Activated CD4-positive, CD25-positive, alpha-beta regulatory T cell (primary cell): ENCODE results near the gene KCNK6.
"Not testable (repeated sequence)": the region's sequence is repeated elsewhere in the genome, so short reads cannot be mapped to it uniquely, and the experiment has no call there.

Source experiments
- DNase-seq, 4 experiments: peaks; one replicate each; lab custom pipeline; 2025; lab: John Stamatoyannopoulos, UW

The KCNK6 gene

DNA sequence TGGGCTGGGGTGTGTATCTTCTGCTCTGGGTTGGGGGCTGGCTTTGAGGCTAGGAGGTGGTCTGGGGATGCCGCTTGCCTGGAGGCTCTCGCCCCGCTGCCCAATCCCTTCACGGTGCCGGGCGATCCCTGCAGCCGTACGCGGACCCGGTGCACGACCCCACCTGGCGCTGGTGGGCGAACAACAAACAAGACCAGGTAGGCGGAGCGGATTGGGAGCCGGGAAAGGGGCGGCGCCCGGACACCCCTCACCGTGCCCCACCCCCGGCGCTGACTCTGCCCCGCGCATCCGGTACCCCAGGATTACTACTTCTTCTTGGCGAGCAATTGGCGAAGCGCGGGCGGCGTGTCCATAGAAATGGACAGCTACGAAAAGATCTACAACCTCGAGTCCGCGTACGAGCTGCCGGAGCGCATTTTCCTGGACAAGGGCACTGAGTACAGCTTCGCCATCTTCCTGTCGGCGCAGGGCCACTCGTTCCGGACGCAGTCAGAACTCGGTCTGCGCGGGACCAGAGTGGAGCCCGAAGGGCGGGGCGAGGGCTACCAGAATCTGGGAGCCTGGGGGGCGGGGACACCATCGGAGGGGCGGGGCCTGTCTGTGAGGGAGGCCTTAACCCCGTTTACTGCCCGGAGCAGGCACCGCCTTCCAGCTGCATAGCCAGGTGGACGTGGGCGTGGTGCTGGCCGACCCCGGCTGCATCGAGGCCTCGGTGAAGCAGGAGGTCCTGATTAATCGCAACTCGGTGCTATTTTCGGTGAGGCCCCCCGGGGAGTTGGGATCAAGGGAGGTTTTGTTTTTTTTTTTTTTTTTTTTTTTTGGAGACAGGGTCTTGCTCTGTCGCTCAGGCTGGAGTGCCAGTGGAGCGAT, 42.7 kb downstream of the KCNK6 start:
- DNase-seq, result peak; percentile 18 to 64 (median 40)

DNA sequence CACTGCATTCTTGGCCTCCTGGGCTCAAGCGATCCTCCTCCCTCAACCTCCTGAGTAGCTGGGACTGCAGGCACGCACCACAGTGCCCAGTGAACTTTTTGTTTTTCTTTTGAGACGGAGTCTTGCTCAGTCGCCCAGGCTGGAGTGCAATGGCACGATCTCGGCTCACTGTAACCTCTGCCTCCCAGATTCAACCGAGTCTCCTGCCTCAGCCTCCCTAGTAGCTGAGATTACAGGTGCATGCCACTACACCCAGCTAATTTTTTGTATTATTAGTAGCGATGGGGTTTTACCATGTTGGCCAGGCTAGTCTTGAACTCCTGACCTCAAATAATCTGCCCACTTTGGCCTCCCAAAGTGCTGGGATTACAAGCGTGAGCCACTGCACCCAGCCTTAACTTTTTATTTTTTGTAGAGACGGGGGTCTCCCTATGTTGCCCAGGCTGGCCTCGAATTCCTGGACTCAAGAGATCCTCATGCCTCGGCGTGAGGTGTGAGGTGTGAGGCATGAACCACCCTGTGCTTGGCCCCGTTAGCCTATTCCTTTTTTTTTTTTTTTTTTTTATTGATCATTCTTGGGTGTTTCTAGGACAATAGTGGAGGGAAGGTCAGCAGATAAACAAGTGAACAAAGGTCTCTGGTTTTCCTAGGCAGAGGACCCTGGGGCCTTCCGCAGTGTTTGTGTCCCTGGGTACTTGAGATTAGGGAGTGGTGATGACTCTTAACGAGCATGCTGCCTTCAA, 43.5 kb downstream of the KCNK6 start:
- DNase-seq, result not testable (repeated sequence)

DNA sequence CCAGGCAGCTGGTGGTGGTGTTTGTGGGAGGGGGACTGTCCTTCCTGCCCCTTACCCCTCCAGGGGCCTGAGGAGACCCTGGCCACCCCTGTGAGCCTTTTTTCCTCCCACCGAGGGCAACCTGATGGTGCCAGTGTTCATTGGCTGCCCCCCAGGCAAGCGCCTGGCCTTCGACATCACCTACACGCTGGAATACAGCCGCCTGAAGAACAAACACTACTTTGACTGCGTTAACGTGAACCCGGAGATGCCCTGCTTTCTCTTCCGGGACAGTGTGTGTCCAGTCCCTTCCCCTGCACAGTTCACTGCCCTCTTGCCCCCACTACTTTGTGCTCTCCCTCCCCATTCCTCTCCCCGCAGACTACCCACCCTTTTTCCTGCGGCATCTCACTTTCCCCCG, 47.4 kb downstream of the KCNK6 start:
- no peak for DNase-seq

DNA sequence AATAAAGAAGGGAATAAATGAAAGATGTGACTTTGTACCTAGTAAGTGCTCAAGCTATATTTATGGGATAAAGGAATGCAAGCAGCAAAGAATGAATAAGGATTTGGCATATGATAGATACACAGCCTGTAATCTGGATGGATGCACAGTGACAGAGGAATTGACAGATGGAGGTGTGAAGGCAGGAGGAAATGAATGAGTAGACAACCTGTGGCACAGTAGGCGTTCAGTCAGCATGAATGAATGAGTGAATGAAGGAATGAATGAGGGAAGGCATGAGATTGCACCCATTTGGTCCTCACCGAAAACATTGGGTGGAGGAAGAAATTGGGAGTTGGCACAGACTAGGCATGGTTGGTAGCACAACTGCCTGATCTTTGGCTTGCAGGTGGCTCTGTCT, 49.9 kb downstream of the KCNK6 start:
- DNase-seq, result no peak

DNA sequence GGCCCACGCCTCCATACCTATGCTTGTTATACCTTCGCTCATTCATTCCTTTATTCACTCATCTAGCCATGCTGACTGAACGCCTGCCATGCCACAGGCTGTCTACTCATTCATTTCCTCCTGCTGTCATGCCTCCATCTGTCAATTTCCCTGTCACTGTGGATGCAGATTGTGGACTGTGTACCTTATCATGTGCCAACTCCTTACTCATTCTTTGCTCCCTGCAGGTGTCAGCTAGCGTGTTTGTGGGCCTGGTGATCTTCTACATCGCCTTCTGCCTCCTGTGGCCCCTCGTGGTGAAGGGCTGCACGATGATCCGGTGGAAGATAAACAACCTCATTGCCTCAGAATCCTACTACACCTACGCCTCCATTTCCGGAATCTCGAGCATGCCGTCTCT, 50.7 kb downstream of the KCNK6 start:
- DNase-seq, result no peak

GRCh38 chr19:38371081-38371480, 51.4 kb downstream of the KCNK6 start:
- no peak for DNase-seq

GRCh38 chr19:38373907-38374331, 54.3 kb downstream of the KCNK6 start:
- DNase-seq, result no peak

DNA sequence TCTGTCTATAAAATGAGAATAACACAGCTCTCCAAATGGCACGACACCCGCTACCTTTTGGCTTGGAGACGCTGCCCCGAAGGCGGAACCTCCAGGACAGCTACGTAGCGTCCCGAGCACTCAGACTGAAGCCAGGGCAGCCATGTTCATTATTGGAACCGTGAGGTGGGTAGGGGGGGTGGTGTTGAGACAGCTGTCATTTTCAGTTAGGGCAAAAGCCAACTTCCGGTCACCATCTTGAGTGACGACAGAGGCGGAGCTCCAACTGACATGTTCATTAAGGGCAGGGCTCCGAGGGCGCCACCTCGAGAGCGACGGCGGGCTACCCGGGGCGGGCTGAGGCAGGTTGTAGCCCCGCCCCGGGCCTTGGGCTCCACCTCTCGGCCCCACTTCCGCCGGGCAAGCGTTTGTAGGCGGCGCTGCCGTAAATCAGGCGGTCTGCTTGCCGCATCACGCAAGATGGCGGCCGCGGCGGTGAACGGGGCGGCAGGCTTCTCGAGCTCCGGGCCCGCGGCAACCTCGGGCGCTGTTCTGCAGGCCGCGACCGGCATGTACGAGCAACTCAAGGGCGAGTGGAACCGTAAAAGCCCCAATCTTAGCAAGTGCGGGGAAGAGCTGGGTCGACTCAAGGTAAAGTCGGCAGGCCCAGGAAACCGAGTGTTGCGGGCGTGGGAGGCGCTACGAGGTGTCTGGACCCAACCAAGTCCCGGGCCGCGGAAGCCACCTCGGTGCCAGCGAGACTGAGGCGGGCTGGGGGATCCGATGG, 54.9 kb downstream of the KCNK6 start, which contains the start of gene PSMD8:
Gene PSMD8, plus strand, starts transcription at position 240 of the 766 bp plus-strand sequence. Its CDS starts 31 bp downstream, at position 271.
- peak; percentile 90 to 98 (median 96) for DNase-seq

DNA sequence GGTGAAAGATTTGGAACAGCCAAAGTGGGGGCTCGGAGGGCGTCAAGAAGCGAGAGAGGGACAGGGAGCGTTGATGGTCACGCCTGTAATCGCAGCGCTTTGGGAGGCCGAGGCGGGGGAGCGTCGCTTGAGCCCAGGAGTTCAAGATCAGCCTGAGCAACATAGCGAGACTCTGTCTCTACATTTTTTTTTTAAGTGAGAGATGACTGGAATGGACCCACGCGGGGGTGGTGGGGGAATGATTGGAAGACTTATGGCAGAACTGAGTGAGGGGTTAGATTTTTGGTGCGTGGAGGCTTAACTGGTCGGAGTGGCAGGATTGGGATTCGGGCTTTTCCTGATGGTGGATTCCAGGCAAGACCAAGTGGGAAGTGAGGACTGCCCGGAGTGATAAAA, 55.5 kb downstream of the KCNK6 start:
- DNase-seq, result no peak

- no peak for DNase-seq
These were observed 56.1 kb downstream of the KCNK6 start for GRCh38 chr19:38375748-38376147.

GRCh38 chr19:38376576-38376975, 56.9 kb downstream of the KCNK6 start:
- no peak for DNase-seq

DNA sequence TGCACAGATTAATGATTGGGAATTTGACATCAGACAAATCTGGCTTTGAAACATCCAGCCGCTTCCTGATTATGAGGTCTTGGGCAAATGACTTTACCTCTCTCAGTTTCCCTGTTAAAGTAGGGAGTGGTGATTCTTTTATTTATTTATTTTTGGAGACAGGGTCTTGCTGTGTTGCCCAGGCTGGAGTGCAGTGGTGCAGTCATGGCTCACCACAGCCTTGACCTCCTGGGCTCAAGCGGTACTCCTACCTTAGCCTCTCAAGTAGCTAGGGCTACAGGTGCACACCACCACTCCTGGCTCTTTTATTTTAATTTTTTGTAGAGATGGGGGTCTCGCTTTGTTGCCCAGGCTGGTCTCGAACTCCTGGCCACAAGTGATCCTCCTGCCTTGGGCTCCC, 57.4 kb downstream of the KCNK6 start:
- DNase-seq, result no peak

DNA sequence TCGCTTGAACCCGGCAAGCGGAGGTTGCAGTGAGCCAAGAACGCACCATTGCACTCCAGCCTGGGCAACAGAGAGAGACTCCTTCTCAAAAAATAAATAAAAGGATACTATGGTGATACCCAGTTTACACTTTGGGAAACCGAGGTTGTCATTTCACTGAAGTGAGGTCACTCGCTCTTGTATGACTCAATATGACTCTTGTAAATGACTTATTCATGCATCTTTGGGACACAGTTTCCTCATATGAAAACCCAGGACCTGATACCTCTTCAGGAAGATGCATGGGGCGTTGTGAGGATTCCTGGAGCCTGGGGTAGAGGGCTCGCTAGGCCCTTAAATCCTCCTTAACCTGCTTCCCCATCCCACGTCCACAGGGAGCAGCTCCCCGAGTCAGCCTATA, 59.2 kb downstream of the KCNK6 start:
- no peak for DNase-seq

DNA sequence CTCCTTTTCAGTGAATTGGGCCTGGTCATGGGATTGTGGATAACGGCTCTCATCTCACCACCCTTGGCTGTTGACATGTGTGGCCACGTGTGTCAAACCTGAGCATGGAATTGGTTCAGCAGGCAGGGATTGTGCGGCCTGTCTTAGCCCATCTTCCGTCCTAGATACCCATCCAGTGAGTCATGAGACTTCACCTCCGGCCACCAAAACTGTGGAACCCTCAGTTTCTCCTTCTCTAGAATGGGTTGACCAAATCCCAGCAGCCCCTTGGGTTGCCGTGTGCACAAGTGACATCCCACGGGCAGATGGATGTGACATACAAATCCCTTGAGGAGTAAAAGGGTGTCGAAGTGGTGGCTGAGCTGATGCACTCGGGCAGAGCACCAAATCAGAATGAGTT, 61.5 kb downstream of the KCNK6 start:
- no peak for DNase-seq
